ENCODE data around the gene VPREB3.
A peak's percentile ranks its signal among the peaks of the same experiment; 100 is the strongest.

Gene VPREB3

DNA sequence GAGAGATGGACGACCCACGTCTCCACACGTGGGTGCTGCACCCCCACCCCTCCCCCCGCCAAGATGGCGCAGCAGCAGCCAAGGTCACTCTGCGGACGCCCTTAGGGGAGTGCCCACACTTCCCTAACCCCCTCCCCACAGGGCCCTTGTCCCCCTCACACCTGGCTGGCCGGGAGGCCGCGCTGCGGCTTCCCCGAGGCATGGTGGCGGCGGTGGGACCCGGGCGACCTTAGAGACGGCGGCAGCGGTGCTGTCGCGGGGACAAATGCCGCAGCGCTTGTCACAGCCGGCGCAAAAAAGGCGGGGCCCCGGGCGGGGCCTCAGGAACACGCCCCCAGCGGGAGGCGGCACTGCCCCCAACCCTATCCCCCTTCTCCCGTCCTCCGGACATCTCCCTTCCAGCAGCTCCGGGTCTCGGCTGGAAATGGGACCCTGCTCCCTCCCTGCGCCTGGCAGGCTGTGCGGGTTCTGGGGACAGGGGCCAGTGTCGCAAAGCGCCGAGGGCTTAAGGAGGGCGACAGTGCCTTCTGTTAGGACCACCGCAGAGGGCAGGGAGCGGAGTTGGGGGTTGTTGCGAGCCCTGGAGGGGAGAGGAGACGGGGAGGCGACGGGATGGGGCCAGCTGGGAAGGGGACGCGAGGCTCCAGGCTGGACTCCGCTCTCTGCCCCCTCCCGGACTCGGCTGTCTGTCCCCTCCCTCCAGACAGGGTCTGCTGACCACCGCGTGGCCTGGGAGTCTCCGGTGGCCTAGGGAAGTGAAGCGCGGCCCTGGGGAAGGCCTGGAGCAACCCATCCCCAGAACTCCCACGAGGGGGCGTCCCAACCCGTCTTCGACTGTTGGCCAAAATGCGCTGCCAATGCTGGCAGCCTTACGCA lies 13.7 kb upstream of the VPREB3 start, which contains the start of gene CHCHD10:
Gene CHCHD10 (minus strand): TSS at position 300 of the 876 bp plus-strand sequence. CDS start 98 bp downstream, at position 202.
- TF ChIP-seq, protein P1, sequence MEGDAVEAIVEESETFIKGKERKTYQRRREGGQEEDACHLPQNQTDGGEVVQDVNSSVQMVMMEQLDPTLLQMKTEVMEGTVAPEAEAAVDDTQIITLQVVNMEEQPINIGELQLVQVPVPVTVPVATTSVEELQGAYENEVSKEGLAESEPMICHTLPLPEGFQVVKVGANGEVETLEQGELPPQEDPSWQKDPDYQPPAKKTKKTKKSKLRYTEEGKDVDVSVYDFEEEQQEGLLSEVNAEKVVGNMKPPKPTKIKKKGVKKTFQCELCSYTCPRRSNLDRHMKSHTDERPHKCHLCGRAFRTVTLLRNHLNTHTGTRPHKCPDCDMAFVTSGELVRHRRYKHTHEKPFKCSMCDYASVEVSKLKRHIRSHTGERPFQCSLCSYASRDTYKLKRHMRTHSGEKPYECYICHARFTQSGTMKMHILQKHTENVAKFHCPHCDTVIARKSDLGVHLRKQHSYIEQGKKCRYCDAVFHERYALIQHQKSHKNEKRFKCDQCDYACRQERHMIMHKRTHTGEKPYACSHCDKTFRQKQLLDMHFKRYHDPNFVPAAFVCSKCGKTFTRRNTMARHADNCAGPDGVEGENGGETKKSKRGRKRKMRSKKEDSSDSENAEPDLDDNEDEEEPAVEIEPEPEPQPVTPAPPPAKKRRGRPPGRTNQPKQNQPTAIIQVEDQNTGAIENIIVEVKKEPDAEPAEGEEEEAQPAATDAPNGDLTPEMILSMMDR (IDR thresholded peaks at IDR 0.05; ENCODE audit: control extremely low read depth, extremely low read depth, low read depth, missing control alignments), result peak; percentile 77
- ChIA-PET POLR2A (interaction anchor here (0.6 kb wide), 1 partner anchor 162 kb away, joined by 4 read pairs; no protein-coding TSS in a partner anchor), CTCF (interaction anchor here (0.8 to 6.1 kb wide), 10 partner anchors 8 to 140 kb away, joined by 3 to 71 read pairs (median 4); partner anchors contain the start of genes C22orf15, VPREB3 and ZNF70)
- peak; percentile 86 for DNase-seq (ENCODE audit: extremely low spot score)

DNA sequence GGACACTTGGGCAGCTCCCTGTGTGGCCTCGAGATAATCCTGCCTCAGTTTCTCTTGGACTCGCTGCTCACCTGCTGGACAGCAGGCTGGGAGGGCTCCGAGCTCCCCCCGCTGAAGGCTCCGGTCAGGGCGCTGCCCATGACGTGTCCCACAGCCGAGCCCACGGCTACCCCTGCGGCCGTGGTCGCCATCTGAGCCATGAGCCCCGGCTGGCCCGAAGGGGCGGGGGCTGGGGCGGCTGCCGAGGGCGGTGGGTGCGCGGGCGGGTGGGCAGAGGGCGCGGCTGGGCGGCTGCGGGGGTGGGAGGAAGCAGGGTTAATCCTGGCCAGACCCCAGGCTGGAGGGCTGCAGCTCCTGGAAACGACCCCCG lies 13.1 kb upstream of the VPREB3 start:
- DNase-seq (ENCODE audit: extremely low spot score), result no peak
- ChIA-PET POLR2A (interaction anchor here (0.6 kb wide), 2 partner anchors 161 to 224 kb away, joined by 4 read pairs; no protein-coding TSS in a partner anchor), CTCF (interaction anchor here (0.7 to 6.1 kb wide), 10 partner anchors 8 to 140 kb away, joined by 3 to 71 read pairs (median 4); partner anchors contain the start of genes C22orf15, VPREB3 and ZNF70)
- TF ChIP-seq, protein P1 (IDR thresholded peaks at IDR 0.05; ENCODE audit: control extremely low read depth, extremely low read depth, low read depth, missing control alignments), result no peak

- no peak for DNase-seq (ENCODE audit: extremely low spot score)
- ChIA-PET POLR2A (no interaction called here), CTCF (interaction anchor here (0.8 to 1.7 kb wide), 5 partner anchors 10 to 85 kb away, joined by 3 to 5 read pairs (median 3); no protein-coding TSS in a partner anchor)
- TF ChIP-seq, protein P1 (IDR thresholded peaks at IDR 0.05; ENCODE audit: control extremely low read depth, extremely low read depth, low read depth, missing control alignments), result no peak
These were observed 11.0 kb upstream of the VPREB3 start for GRCh38 chr22:23764899-23765881.

DNA sequence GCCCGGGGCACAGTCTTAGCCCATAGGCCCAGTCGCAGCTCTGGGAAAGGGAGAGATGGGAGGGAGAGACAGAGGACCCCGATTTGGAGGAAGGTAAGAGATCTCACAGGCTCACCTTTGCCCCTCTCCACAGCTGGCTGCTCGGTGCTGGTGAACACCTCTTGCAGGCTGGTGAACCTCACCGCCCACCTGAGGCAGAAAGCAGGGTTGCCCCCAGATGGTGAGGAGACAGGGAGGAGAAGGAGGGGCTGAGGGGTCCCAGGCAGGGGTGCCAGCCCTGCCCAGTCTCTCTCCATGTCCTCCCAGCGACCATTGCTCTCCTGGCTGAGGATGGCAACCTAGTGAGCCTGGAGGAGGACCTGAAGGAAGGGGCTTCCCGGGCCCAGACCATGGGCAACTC lies 9.7 kb upstream of the VPREB3 start:
- ChIA-PET CTCF (interaction anchor here (0.7 to 1.8 kb wide), 3 partner anchors 12 to 86 kb away, joined by 3 to 5 read pairs (median 4); partner anchors contain the start of gene ZNF70), POLR2A (no interaction called here)
- TF ChIP-seq, protein P1 (IDR thresholded peaks at IDR 0.05; ENCODE audit: control extremely low read depth, extremely low read depth, low read depth, missing control alignments), result no peak
- no peak for DNase-seq (ENCODE audit: extremely low spot score)

DNA sequence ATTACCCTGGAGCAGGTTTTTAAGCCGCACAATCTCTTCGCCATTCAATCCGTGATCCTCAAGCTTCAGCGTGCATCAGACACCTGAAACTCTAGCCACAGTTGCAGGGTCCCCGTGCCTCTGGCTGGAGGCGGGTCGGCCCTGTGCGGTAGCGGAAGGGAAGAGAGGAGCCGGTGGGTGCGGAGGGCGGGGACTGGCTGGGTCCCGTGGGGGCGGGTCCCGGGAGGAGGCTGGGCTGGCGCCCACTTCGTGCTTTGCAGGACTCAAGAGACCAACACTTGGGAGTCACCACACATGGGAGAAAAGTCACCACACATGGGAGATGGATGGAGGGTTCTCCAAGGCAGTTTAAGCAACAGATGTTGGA lies 9.3 kb upstream of the VPREB3 start:
- TF ChIP-seq, protein P1 (IDR thresholded peaks at IDR 0.05; ENCODE audit: control extremely low read depth, extremely low read depth, low read depth, missing control alignments), result no peak
- DNase-seq (ENCODE audit: extremely low spot score), result peak; percentile 52
- CTCF ChIA-PET, result interaction anchor here (0.7 to 1.8 kb wide), 3 partner anchors 12 to 86 kb away, joined by 3 to 5 read pairs (median 4); partner anchors contain the start of gene ZNF70
- POLR2A ChIA-PET, result no interaction called here
